Right lobe of liver (tissue), 6 donors: Measurements from ENCODE around the gene PTPRN2. TPM values are rescaled to one million over a fixed set of nuclear protein-coding genes. Genes with fewer than 3 reads are reported as not detected.

Source experiments
- ATAC-seq, 4 donors: fragments of 200-7000 bp; cut with Tn5 transposase; one replicate each; pipeline ENCODE4 v1.9.1; 2020; ENCODE audit warnings: mild to moderate bottlenecking in 4 of 4, moderate library complexity in 4 of 4
- DNase-seq, 3 donors: peaks; one replicate each; pipeline ENCODE4 v3.0.0-alpha.2; 2020
- H3K27ac ChIP-seq, 3 donors: fragments of 200-600 bp; one replicate each; pipeline ENCODE4 v1.8.0; 2022
- H3K27me3 ChIP-seq, 2 donors: fragments of 200-600 bp; one replicate each; pipeline ENCODE4 v1.8.0; 2022
- H3K36me3 ChIP-seq, 4 donors: fragments of 200-600 bp; sonication (generic) in 1 of 4; one replicate each; pipeline versions ENCODE4 v1.5.1 to v1.8.0; 2017 to 2022; ENCODE audit warnings: control low read depth in 1 of 4
- H3K4me1 ChIP-seq, 4 donors: fragments of 200-600 bp; sonication (generic) in 1 of 4; one replicate each; pipeline versions ENCODE4 v1.5.1 to v1.8.0; 2017 to 2022; ENCODE audit warnings: control low read depth in 1 of 4
- H3K4me3 ChIP-seq, 3 donors: fragments of 200-600 bp; one replicate each; pipeline ENCODE4 v1.8.0; 2022
- H3K9me3 ChIP-seq, 4 donors: fragments of 200-600 bp; sonication (generic) in 1 of 4; one replicate each; pipeline versions ENCODE4 v1.5.1 to v1.8.0; 2017 to 2022; ENCODE audit warnings: control low read depth in 1 of 4
- CTCF ChIP-seq, 4 donors: fragments of 200-600 bp in 3 of 4; fragments of 450-650 bp in 1 of 4; IDR thresholded peaks; one replicate each; pipeline versions ENCODE4 v1.5.1 to v1.8.0; 2016 to 2022; ENCODE audit warnings: antibody characterized with exemption in 4 of 4, mild to moderate bottlenecking in 2 of 4
- POLR2A ChIP-seq: fragments of 450-650 bp; IDR thresholded peaks from one replicate; pipeline ENCODE4 v1.6.1; 2017; ENCODE audit warnings: antibody characterized with exemption, mild to moderate bottlenecking
- WGBS: methylation state at CpG from one replicate; pipeline ENCODE4 v1.1.6; 2018; ENCODE audit warnings: low coverage, low lambda C conversion rate; ENCODE audit not compliant: insufficient coverage; ENCODE audit errors: missing lambda C conversion rate; 5-methylcytosine and 5-hydroxymethylcytosine counted together
- intact Hi-C, 2 donors: fragments of 100-400 bp; cut with DNase I; formaldehyde crosslinking; loops; one replicate each; pipeline versions ENCODE4 v1.11.2 to v1.14.1; 2022
- total RNA-seq, 6 experiments: library from RNA; depleted of rRNA in 2 of 6; stranded (reverse); fragments of >200 nt in 2 of 6; fragmentation: NEBNext Ultra II Directional in 3 of 6; extraction: Animal tissue kit (Norgen Biotek cat#: 25700) in 3 of 6; gene quantifications; one replicate each; pipeline versions ENCODE4 v1.1.0 to v1.2.4, GENCODE V29; 2016 to 2023
- donor health status: DM: no; HTN: yes; CAD: no.
- donor health status: DM: no; HTN: no; CAD: no.
- donor health status: DM: no; HTN: no; CAD: no.
- donor health status: DM: no; HTN: yes; CAD: no.
- donor health status: DM: no; HTN: yes; CAD: no.

Gene PTPRN2
- total RNA-seq, 6 experiments from 2014 or later: 0.15 to 0.87 (median 0.67) TPM

- Histone ChIP-seq H3K4me3 (no peak overlapping the region), H3K36me3 (no peaks in the 10 kb centered on the region), H3K27ac (no peak overlapping the region), H3K4me1 (no peaks in the 10 kb centered on the region), H3K27me3 (no peaks in the 10 kb centered on the region), H3K9me3 (no peaks in the 10 kb centered on the region)
- no peak for ATAC-seq
- intact Hi-C loops: no loop called here
- no peak for TF ChIP-seq POLR2A
- TF ChIP-seq CTCF (IDR thresholded peaks at IDR 0.05): no peak
- WGBS: 44% methylated on average over 4 of the region's 11 CpGs
- no peak for DNase-seq
Observed at GRCh38 chr7:157661611-157661975, 926.0 kb downstream of the PTPRN2 start.

- Histone ChIP-seq H3K4me1 (no peaks in the 10 kb centered on the region), H3K9me3 (no peaks in the 10 kb centered on the region), H3K36me3 (no peaks in the 10 kb centered on the region), H3K27ac (no peak overlapping the region), H3K27me3 (no peaks in the 10 kb centered on the region), H3K4me3 (no peak overlapping the region)
- no peak for DNase-seq
- TF ChIP-seq POLR2A (no peak), CTCF (IDR thresholded peaks at IDR 0.05) (no peak)
- WGBS: 51% methylated on average over 17 of the region's 43 CpGs
- no peak for ATAC-seq
- intact Hi-C loops: no loop called here
Observed at GRCh38 chr7:157660971-157661610, 926.5 kb downstream of the PTPRN2 start.

GRCh38 chr7:157658851-157659412 lies 928.7 kb downstream of the PTPRN2 start:
- DNase-seq (no peak), ATAC-seq (no peak)
- H3K27ac ChIP-seq: no peak overlapping the region
- no peaks in the 10 kb centered on the region for H3K27me3 ChIP-seq
- no peak overlapping the region for H3K4me3 ChIP-seq
- intact Hi-C loops: no loop called here
- no peaks in the 10 kb centered on the region for H3K9me3 ChIP-seq
- no peak for TF ChIP-seq CTCF (IDR thresholded peaks at IDR 0.05)
- no peak for TF ChIP-seq POLR2A
- no peaks in the 10 kb centered on the region for H3K4me1 ChIP-seq
- no peaks in the 10 kb centered on the region for H3K36me3 ChIP-seq
- 72% methylated on average over 15 of the region's 26 CpGs for WGBS

- WGBS: 72% methylated on average over 21 of the region's 29 CpGs
- H3K4me1 ChIP-seq: no peaks in the 10 kb centered on the region
- no peak overlapping the region for H3K27ac ChIP-seq
- H3K27me3 ChIP-seq: no peaks in the 10 kb centered on the region
- H3K9me3 ChIP-seq: no peaks in the 10 kb centered on the region
- no peak for TF ChIP-seq CTCF (IDR thresholded peaks at IDR 0.05)
- TF ChIP-seq POLR2A: no peak
- DNase-seq: no peak
- ATAC-seq: no peak
- intact Hi-C loops: no loop called here
- H3K4me3 ChIP-seq: no peak overlapping the region
- H3K36me3 ChIP-seq: no peaks in the 10 kb centered on the region
Observed at GRCh38 chr7:157657741-157658740, 929.6 kb downstream of the PTPRN2 start.
